GM08714 (cell line): ENCODE data around the gene HPF1.

Experiments
- H3K4me3 ChIP-seq: fragments of 200-500 bp; sonication (Bioruptor generic); 2 replicates; pipeline ENCODE4 v1.5.1; 2014; ENCODE audit warnings: mild to moderate bottlenecking, low read length, inconsistent platforms
- ZNF274 ChIP-seq: IDR thresholded peaks from 2 replicates; pipeline ENCODE4 v1.6.1; 2012; ENCODE audit warnings: mild to moderate bottlenecking, low read depth, low read length

HPF1 gene

GRCh38 chr4:169715826-169716225 lies 41.9 kb downstream of the HPF1 start:
- no peak for TF ChIP-seq ZNF274

DNA sequence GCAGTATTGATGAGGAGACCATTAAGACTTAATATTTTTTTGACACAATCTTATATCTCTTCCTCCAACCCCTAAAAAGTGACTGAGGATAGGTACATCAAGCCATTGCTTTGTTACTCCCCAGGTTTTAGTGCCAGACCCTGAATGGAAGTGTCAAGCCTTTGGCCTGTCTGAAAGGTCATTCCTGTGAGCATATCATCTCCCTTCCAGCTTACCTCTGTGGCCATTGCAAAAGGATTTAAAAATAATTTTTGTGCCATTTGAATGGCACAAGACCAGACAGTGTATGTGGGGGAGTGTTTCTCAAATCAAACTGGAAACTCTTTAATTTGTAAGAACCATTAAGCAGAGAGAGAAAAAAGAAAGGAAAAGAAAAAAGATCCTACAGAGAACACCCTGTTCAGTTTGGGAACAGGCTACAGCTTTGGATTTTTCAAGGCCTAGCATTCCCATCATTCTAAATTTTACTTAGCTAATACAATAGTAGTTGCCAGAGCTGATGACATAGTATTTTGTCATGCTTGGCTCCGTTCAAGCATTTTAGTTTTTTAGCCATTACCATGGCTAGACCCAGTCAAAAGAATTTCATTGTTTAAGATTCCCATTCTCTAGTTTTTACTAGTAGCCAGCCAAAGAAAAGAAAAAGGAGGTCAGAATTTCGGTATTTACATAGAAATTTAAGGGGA lies 49.6 kb downstream of the HPF1 start:
- H3K4me3 ChIP-seq: no peak overlapping the region
- no peak for TF ChIP-seq ZNF274

More at GRCh38 chr4:169715826-169716225, 41.9 kb downstream of the HPF1 start:
- H3K4me3 ChIP-seq: no peak overlapping the region

- H3K4me3 ChIP-seq: no peak overlapping the region
- no peak for TF ChIP-seq ZNF274
Observed at GRCh38 chr4:169698331-169698730, 59.4 kb downstream of the HPF1 start.

DNA sequence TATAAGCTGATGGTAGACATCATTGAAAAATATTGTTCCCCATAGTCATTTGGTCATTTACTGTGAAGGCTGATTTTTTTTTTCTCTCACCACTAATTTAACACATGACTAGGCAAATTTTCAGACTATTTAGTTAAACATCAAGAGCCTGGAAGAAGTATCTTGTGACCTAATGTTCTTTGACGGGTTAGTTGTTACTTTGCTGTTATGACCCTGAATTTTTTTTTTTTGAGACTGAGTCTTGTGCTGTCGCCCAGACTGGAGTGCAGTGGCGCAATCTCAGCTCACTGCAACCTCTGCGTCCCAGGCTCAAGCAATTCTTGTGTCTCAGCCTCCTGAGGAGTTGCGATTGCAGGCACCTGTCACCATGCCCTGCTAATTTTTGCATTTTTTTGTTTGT lies 67.0 kb downstream of the HPF1 start:
- no peak overlapping the region for H3K4me3 ChIP-seq
- no peak for TF ChIP-seq ZNF274

DNA sequence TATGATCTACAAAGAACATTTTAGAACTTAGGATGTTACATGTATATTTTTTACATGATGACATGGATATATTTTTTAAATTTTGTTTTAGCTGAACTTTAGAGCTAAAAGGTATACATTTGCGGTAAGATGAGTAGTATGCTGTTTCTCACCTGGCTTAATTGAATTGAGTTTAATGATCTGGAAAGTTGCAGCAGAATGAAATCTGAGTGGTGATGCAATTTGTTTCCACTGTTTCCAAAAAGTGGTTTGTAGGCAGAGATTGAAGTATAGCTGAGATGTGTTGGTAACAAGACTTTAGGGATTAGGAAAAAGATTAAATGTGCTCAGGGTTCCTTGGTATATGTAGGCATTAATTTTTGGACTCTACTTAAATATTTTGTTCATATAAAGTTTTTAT lies 68.1 kb downstream of the HPF1 start:
- no peak for TF ChIP-seq ZNF274
- H3K4me3 ChIP-seq: no peak overlapping the region

DNA sequence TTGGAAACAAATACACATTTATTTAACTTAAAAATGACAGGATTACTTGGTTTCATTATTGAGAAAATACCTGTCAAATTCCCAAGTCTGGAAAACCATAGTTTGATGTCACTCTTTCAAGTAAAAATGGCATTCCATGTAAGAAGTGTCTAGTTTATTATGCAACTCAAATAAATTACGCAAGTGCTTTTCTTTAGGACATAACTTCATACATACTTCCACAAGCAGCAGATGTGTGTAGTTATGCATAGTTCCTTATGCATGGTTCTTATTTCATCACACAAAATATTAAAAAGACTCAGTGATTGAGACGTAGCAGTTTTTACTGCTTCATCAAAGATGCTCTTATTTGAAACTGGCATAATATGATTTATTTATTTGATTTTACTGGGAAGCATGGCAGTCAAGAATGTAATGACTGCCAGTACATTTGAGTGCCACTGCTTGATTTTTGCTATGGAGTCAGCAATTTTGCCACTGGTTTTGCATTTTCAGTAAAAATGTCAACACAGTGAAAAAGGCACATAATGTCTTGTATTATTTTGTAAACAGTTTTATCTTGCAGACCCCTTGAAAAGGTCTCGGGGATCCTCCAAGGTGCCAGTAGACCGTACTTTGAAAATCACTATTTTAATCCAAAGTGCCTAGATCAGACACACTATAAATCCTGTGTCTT lies 75.2 kb downstream of the HPF1 start:
- TF ChIP-seq ZNF274: no peak
- H3K4me3 ChIP-seq: no peak overlapping the region
